KG1 (cell line): ENCODE measurements around the gene CAGE1.

Experiments used
- DNase-seq: peaks from one replicate; lab custom pipeline; 2025; lab: John Stamatoyannopoulos, UW

The CAGE1 gene

GRCh38 chr6:7389451-7390225, at the start of gene CAGE1, which contains the start of gene RIOK1:
Gene CAGE1, minus strand, starts transcription at chr6:7389742. Its CDS starts 2,569 bp downstream, at chr6:7387173.
Gene RIOK1, plus strand, starts transcription at chr6:7389808. Its CDS starts 195 bp downstream, at chr6:7390003.
- DNase-seq: peak; percentile 86

GRCh38 chr6:7439228-7439627, 49.7 kb upstream of the CAGE1 start:
- peak; percentile 23 for DNase-seq

GRCh38 chr6:7438011-7438410, 48.5 kb upstream of the CAGE1 start:
- no peak for DNase-seq

- no peak for DNase-seq
Measured at GRCh38 chr6:7434672-7435071, 45.1 kb upstream of the CAGE1 start.

- DNase-seq: no peak
Measured at GRCh38 chr6:7433121-7433617, 43.6 kb upstream of the CAGE1 start.

GRCh38 chr6:7432391-7433120, 43.0 kb upstream of the CAGE1 start:
- no peak for DNase-seq

GRCh38 chr6:7431674-7432390, 42.3 kb upstream of the CAGE1 start:
- DNase-seq: no peak

GRCh38 chr6:7431313-7431673, 41.8 kb upstream of the CAGE1 start:
- no peak for DNase-seq

GRCh38 chr6:7426447-7427169, 37.1 kb upstream of the CAGE1 start:
- DNase-seq: no peak

- no peak for DNase-seq
Measured at GRCh38 chr6:7425808-7426190, 36.3 kb upstream of the CAGE1 start.

- DNase-seq: no peak
Measured at GRCh38 chr6:7424967-7425807, 35.6 kb upstream of the CAGE1 start.

- DNase-seq: no peak
Measured at GRCh38 chr6:7424058-7424457, 34.5 kb upstream of the CAGE1 start.

GRCh38 chr6:7421066-7421465, 31.5 kb upstream of the CAGE1 start:
- DNase-seq: no peak

GRCh38 chr6:7419065-7419464, 29.5 kb upstream of the CAGE1 start:
- DNase-seq: no peak

- no peak for DNase-seq
Measured at GRCh38 chr6:7418238-7418905, 28.8 kb upstream of the CAGE1 start.

- no peak for DNase-seq
Measured at GRCh38 chr6:7417684-7418083, 28.1 kb upstream of the CAGE1 start.

- DNase-seq: no peak
Measured at GRCh38 chr6:7414811-7415210, 25.3 kb upstream of the CAGE1 start.

GRCh38 chr6:7413151-7413823, 23.7 kb upstream of the CAGE1 start:
- no peak for DNase-seq

- DNase-seq: no peak
Measured at GRCh38 chr6:7411328-7411727, 21.8 kb upstream of the CAGE1 start.

- DNase-seq: no peak
Measured at GRCh38 chr6:7410851-7411250, 21.3 kb upstream of the CAGE1 start.
